ENCODE results near the gene BOK. TPM values are rescaled to one million over a fixed set of nuclear protein-coding genes. Genes with fewer than 3 reads are reported as not detected.

Gene BOK
- total and polyA plus RNA-seq, 2 of the 4 experiments (the other 2 are of a cell fraction), result 13.3 to 34.4 TPM

GRCh38 chr2:241551599-241551997 is 6.9 kb upstream of the BOK start:
- Histone ChIP-seq H3K4me2 (ENCODE audit: low read depth, low read length) (no peak overlapping the region), H3K36me3 (ENCODE audit: control insufficient read depth, insufficient read depth, low read length) (no peaks in the 10 kb centered on the region), H3K23ac (ENCODE audit: low read depth, low read length) (no peak overlapping the region), H2AFZ (replicated peaks; ENCODE audit: low read length, poor library complexity) (no peak overlapping the region), H3K9me1 (ENCODE audit: insufficient read depth, low read length) (peaks cover 19% of the 10 kb centered on the region), H4K91ac (ENCODE audit: insufficient read depth, low read depth, low read length) (no peak overlapping the region), H3K79me1 (ENCODE audit: low read depth in 1 of 2, low read length in 2 of 2) (peaks cover 0 to 17% of the 10 kb centered on the region in 2 experiments; a peak in 2 of 4 replicates), H3K18ac (ENCODE audit: low read depth, low read length) (no peak overlapping the region; the same call in 1 of the 2 replicates), H2BK5ac (ENCODE audit: low read depth, low read length, poor library complexity, severe bottlenecking) (no peak overlapping the region), H3K4ac (ENCODE audit: low read depth, low read length) (no peak overlapping the region; the same call in 1 of the 2 replicates), H2AK9ac (replicated peaks; ENCODE audit: low read depth, low read length, poor library complexity) (no peak overlapping the region), H3K56ac (ENCODE audit: extremely low read depth, insufficient read depth, low read length) (no peak overlapping the region), H3K4me1 (ENCODE audit: control insufficient read depth, insufficient read depth, low read length) (peaks cover 31% of the 10 kb centered on the region), H3K9ac (ENCODE audit: low read depth, low read length) (no peak overlapping the region), H4K5ac (ENCODE audit: low read depth, low read length) (no peak overlapping the region), H3K27me3 (ENCODE audit: control insufficient read depth, insufficient read depth, low read length) (no peaks in the 10 kb centered on the region), H3K9me3 (ENCODE audit: control insufficient read depth, insufficient read depth, low read length) (no peaks in the 10 kb centered on the region), H2BK20ac (ENCODE audit: low read depth, low read length) (no peak overlapping the region), H3K14ac (replicated peaks; ENCODE audit: low read depth, low read length) (no peak overlapping the region), H4K20me1 (ENCODE audit: insufficient read depth, low read length) (peaks cover 3% of the 10 kb centered on the region; the same call in 1 of the 2 replicates), H3K4me3 (ENCODE audit: insufficient read depth, low read depth, low read length) (no peak overlapping the region), H2BK120ac (ENCODE audit: low read depth, low read length) (no peak overlapping the region), H4K8ac (ENCODE audit: low read depth in 2 of 2, low read length in 2 of 2) (no peak overlapping the region), H2BK15ac (ENCODE audit: low read depth, low read length) (no peak overlapping the region), H3K27ac (ENCODE audit: insufficient read depth, low read length) (no peak overlapping the region), H2AK5ac (ENCODE audit: low read depth, low read length) (no peak overlapping the region)
- intact Hi-C loops (cut with micrococcal nuclease) (no loop called here), dilution Hi-C loops (cut with HindIII; ENCODE audit: low sequenced_read_pairs, unreplicated experiment) (no loop called here), in situ Hi-C loops (cut with MboI; ENCODE audit: low sequenced_read_pairs) (no loop called here)
- DNase-seq (no peak), ATAC-seq (ENCODE audit: low read depth) (no peak)
- WGBS, 2 experiments (ENCODE audit: extremely low coverage in 2 of 2, insufficient read length in 1 of 2), result 100% methylated on average over 1 of the region's 12 CpGs; no CpG with 5 or more reads in 1 of the 2 experiments
- TF ChIP-seq NFE2L2 (IDR thresholded peaks at IDR 0.05; ENCODE audit: low read depth, low read length), result no peak
- no peak for TF ChIP-seq FOS (IDR thresholded peaks at IDR 0.05; ENCODE audit: low read depth, low read length)
- TF ChIP-seq CHD1 (IDR thresholded peaks at IDR 0.05; ENCODE audit: low read depth, low read length), result no peak
- TF ChIP-seq MAZ (IDR thresholded peaks at IDR 0.05; ENCODE audit: borderline replicate concordance, low read depth, low read length), result no peak
- TF ChIP-seq SMC3 (IDR thresholded peaks at IDR 0.05; ENCODE audit: low read depth, low read length), result no peak
- no peak for TF ChIP-seq RFX5 (IDR thresholded peaks at IDR 0.05; ENCODE audit: low read depth, low read length)
- no peak for TF ChIP-seq CTCF (conservative IDR thresholded peaks at IDR 0.05; ENCODE audit: low read depth, low read length)
- no peak for TF ChIP-seq USF2 (IDR thresholded peaks at IDR 0.05; ENCODE audit: low read depth, low read length)
- TF ChIP-seq RAD21 (IDR thresholded peaks at IDR 0.05; ENCODE audit: low read length), result no peak
- TF ChIP-seq ELK1 (IDR thresholded peaks at IDR 0.05; ENCODE audit: borderline replicate concordance, low read depth, low read length), result no peak
- no peak for TF ChIP-seq POLR2A (IDR thresholded peaks at IDR 0.05; ENCODE audit: low read depth, low read length)
- no peak for TF ChIP-seq MXI1 (IDR thresholded peaks at IDR 0.05; ENCODE audit: borderline replicate concordance, low read depth, low read length)
- TF ChIP-seq CEBPB (IDR thresholded peaks at IDR 0.05; ENCODE audit: low read depth, low read length), result no peak
- TF ChIP-seq RCOR1 (IDR thresholded peaks at IDR 0.05; ENCODE audit: insufficient replicate concordance, low read length), result no peak
- TF ChIP-seq MAFK (IDR thresholded peaks at IDR 0.05; ENCODE audit: low read depth, low read length), result no peak
- no peak for TF ChIP-seq BHLHE40 (IDR thresholded peaks at IDR 0.05; ENCODE audit: low read depth, low read length)
- ChIA-PET POLR2A (ENCODE audit: unreplicated experiment) (no interaction called here), CTCF (no interaction called here)
- no TSS peak for BruUV-seq (replicated peaks)
